ENCODE measurements around the gene PHC2.

PHC2 gene

GRCh38 chr1:33331444-33332356, 99.2 kb downstream of the PHC2 start:
- no peak for TF ChIP-seq ZNF146 (tag by site-specific recombination; IDR thresholded peaks at IDR 0.05)
- no peak for TF ChIP-seq PRDM10 (tag by site-specific recombination; IDR thresholded peaks at IDR 0.05)
- TF ChIP-seq ZNF513 (tag by site-specific recombination; IDR thresholded peaks at IDR 0.05) = no peak
- no peak for TF ChIP-seq ZSCAN4 (tag by site-specific recombination; IDR thresholded peaks at IDR 0.05)
- TF ChIP-seq ZNF138 (tag by site-specific recombination; IDR thresholded peaks at IDR 0.05; ENCODE audit: borderline replicate concordance) = no peak
- TF ChIP-seq, protein P1, sequence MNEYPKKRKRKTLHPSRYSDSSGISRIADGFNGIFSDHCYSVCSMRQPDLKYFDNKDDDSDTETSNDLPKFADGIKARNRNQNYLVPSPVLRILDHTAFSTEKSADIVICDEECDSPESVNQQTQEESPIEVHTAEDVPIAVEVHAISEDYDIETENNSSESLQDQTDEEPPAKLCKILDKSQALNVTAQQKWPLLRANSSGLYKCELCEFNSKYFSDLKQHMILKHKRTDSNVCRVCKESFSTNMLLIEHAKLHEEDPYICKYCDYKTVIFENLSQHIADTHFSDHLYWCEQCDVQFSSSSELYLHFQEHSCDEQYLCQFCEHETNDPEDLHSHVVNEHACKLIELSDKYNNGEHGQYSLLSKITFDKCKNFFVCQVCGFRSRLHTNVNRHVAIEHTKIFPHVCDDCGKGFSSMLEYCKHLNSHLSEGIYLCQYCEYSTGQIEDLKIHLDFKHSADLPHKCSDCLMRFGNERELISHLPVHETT (tag by site-specific recombination; IDR thresholded peaks at IDR 0.05) = no peak
- no peak for TF ChIP-seq ZBTB48 (tag by site-specific recombination; IDR thresholded peaks at IDR 0.05)
- Histone ChIP-seq H3K4me1 (ENCODE audit: control insufficient read depth, insufficient read depth, low read length) (no peaks in the 10 kb centered on the region), H3K4me3 (ENCODE audit: low read depth, low read length) (no peak overlapping the region), H3K27ac (ENCODE audit: extremely low read depth, low read depth, low read length) (no peak overlapping the region), H3K9me3 (ENCODE audit: control insufficient read depth, insufficient read depth, low read depth, low read length) (no peaks in the 10 kb centered on the region), H3K36me3 (ENCODE audit: control insufficient read depth in 2 of 2, insufficient read depth in 1 of 2, low read length in 2 of 2) (peaks cover 9 to 85% of the 10 kb centered on the region in 2 experiments)
- POLR2A ChIA-PET = no interaction called here
- CTCF ChIA-PET = interaction anchor here (0.6 kb wide), 1 partner anchor 281 kb away, joined by 4 read pairs; no protein-coding TSS in a partner anchor

GRCh38 chr1:33330906-33331305, 100.0 kb downstream of the PHC2 start:
- H3K9me3 ChIP-seq (ENCODE audit: control insufficient read depth, insufficient read depth, low read depth, low read length) = no peaks in the 10 kb centered on the region
- CTCF ChIA-PET = interaction anchor here (0.6 kb wide), 1 partner anchor 282 kb away, joined by 4 read pairs; no protein-coding TSS in a partner anchor
- POLR2A ChIA-PET = interaction anchor here (1.0 kb wide), 1 partner anchor 17 kb away, joined by 4 read pairs; no protein-coding TSS in a partner anchor
- H3K36me3 ChIP-seq (ENCODE audit: control insufficient read depth in 2 of 2, insufficient read depth in 1 of 2, low read length in 2 of 2) = peaks cover 14 to 93% of the 10 kb centered on the region in 2 experiments
- no peak overlapping the region for H3K27ac ChIP-seq (ENCODE audit: extremely low read depth, low read depth, low read length)
- no peak overlapping the region for H3K4me3 ChIP-seq (ENCODE audit: low read depth, low read length)
- no peaks in the 10 kb centered on the region for H3K4me1 ChIP-seq (ENCODE audit: control insufficient read depth, insufficient read depth, low read length)
- TF ChIP-seq ZNF843 (tag by site-specific recombination; IDR thresholded peaks at IDR 0.05) (no peak), ZNF239 (tag by site-specific recombination; IDR thresholded peaks at IDR 0.05) (no peak), ZNF561 (tag by site-specific recombination; IDR thresholded peaks at IDR 0.05; ENCODE audit: borderline replicate concordance) (no peak), ZNF664 (tag by site-specific recombination; IDR thresholded peaks at IDR 0.05) (no peak), ZNF654 (tag by site-specific recombination; IDR thresholded peaks at IDR 0.05; ENCODE audit: low read depth) (no peak), ZNF16 (tag by site-specific recombination; IDR thresholded peaks at IDR 0.05; ENCODE audit: low read depth) (no peak), PRDM1 (tag by site-specific recombination; IDR thresholded peaks at IDR 0.05) (no peak), HOXC10 (CRISPR knock-in tag; IDR thresholded peaks at IDR 0.05) (no peak), ZBTB7A (tag by site-specific recombination; IDR thresholded peaks at IDR 0.05; ENCODE audit: low read depth) (no peak), MYNN (tag by site-specific recombination; IDR thresholded peaks at IDR 0.05; ENCODE audit: borderline replicate concordance) (no peak), ZNF529 (tag by site-specific recombination; IDR thresholded peaks at IDR 0.05; ENCODE audit: insufficient replicate concordance) (no peak), ZNF121 (tag by site-specific recombination; IDR thresholded peaks at IDR 0.05) (no peak), EGR2 (tag by site-specific recombination; IDR thresholded peaks at IDR 0.05; ENCODE audit: low read depth) (no peak), ZNF433 (tag by site-specific recombination; IDR thresholded peaks at IDR 0.05; ENCODE audit: low read depth) (no peak), ZNF623 (tag by site-specific recombination; IDR thresholded peaks at IDR 0.05) (no peak), ZNF140 (tag by site-specific recombination; IDR thresholded peaks at IDR 0.05) (no peak), ZNF530 (tag by site-specific recombination; IDR thresholded peaks at IDR 0.05; ENCODE audit: low read depth) (no peak)
- TF ChIP-seq, protein P2, sequence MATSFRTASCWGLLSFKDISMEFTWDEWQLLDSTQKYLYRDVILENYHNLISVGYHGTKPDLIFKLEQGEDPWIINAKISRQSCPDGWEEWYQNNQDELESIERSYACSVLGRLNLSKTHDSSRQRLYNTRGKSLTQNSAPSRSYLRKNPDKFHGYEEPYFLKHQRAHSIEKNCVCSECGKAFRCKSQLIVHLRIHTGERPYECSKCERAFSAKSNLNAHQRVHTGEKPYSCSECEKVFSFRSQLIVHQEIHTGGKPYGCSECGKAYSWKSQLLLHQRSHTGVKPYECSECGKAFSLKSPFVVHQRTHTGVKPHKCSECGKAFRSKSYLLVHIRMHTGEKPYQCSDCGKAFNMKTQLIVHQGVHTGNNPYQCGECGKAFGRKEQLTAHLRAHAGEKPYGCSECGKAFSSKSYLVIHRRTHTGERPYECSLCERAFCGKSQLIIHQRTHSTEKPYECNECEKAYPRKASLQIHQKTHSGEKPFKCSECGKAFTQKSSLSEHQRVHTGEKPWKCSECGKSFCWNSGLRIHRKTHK (tag by site-specific recombination; IDR thresholded peaks at IDR 0.05) = no peak
